Neuronal stem cell (in vitro differentiated cells): Measurements from ENCODE around the gene GIT2.
A peak's percentile ranks its signal among the peaks of the same experiment; 100 is the strongest.

ENCODE experiments used
- DNase-seq: peaks from one replicate; pipeline ENCODE4 v3.0.0-alpha.2; 2013; ENCODE audit warnings: low spot score
- H2AFZ ChIP-seq: one replicate; pipeline ENCODE4 v1.6.1; 2013; ENCODE audit warnings: mild to moderate bottlenecking, low read length, inconsistent platforms
- H2AK5ac ChIP-seq: 2 replicates; pipeline ENCODE4 v1.6.1; 2013; ENCODE audit warnings: low read depth, mild to moderate bottlenecking, inconsistent platforms, low read length, moderate library complexity, mixed read lengths
- H2BK120ac ChIP-seq: 2 replicates; pipeline ENCODE4 v1.6.1; 2013; ENCODE audit warnings: low read depth, mild to moderate bottlenecking, inconsistent platforms, low read length, moderate library complexity, mixed read lengths
- H2BK12ac ChIP-seq: one replicate; pipeline ENCODE4 v1.6.1; 2013; ENCODE audit warnings: low read length, inconsistent platforms
- H2BK15ac ChIP-seq: 2 replicates; pipeline ENCODE4 v1.6.1; 2013; ENCODE audit warnings: mild to moderate bottlenecking, low read length, inconsistent platforms, mixed read lengths
- H2BK5ac ChIP-seq: one replicate; pipeline ENCODE4 v1.6.1; 2013; ENCODE audit warnings: inconsistent platforms, mild to moderate bottlenecking, low read length, moderate library complexity
- H3K14ac ChIP-seq: one replicate; pipeline ENCODE4 v1.6.1; 2013; ENCODE audit warnings: low read length, inconsistent platforms
- H3K18ac ChIP-seq: 2 replicates; pipeline ENCODE4 v1.6.1; 2013; ENCODE audit warnings: low read length, inconsistent platforms
- H3K23ac ChIP-seq: 2 replicates; pipeline ENCODE4 v1.6.1; 2013; ENCODE audit warnings: low read depth, mild to moderate bottlenecking, mixed read lengths, low read length, inconsistent platforms; ENCODE audit not compliant: poor library complexity
- H3K27ac ChIP-seq: replicated peaks from 3 replicates; pipeline ENCODE4 v1.5.1; 2013; ENCODE audit warnings: low read length, inconsistent platforms
- H3K27me3 ChIP-seq, 3 experiments: 2 replicates each; pipeline ENCODE4 v1.6.1; 2013; ENCODE audit warnings: low read length in 3 of 3, mild to moderate bottlenecking in 2 of 3, inconsistent platforms in 1 of 3, low read depth in 1 of 3, mixed read lengths in 1 of 3, moderate library complexity in 1 of 3; ENCODE audit not compliant: control insufficient read depth in 3 of 3, insufficient read depth in 3 of 3
- H3K36me3 ChIP-seq, 2 donors: replicated peaks in 1 of 2; 2 replicates each; pipeline ENCODE4 v1.6.1; 2013; ENCODE audit warnings: low read length in 2 of 2; ENCODE audit not compliant: control insufficient read depth in 2 of 2, insufficient read depth in 2 of 2
- H3K4ac ChIP-seq: 2 replicates; pipeline ENCODE4 v1.6.1; 2013; ENCODE audit warnings: inconsistent platforms, mild to moderate bottlenecking, low read length, moderate library complexity
- H3K4me1 ChIP-seq, 2 donors: 1 replicate in 1 of 2; 2 replicates in 1 of 2; pipeline ENCODE4 v1.6.1; 2013; ENCODE audit warnings: low read length in 2 of 2, low read depth in 1 of 2; ENCODE audit not compliant: control insufficient read depth in 2 of 2, insufficient read depth in 1 of 2
- H3K4me2 ChIP-seq: one replicate; pipeline ENCODE4 v1.6.1; 2013; ENCODE audit warnings: mild to moderate bottlenecking, low read length, inconsistent platforms; ENCODE audit not compliant: insufficient read depth, poor library complexity, severe bottlenecking
- H3K4me3 ChIP-seq, 2 donors: 2 replicates each; pipeline ENCODE4 v1.5.1; 2013; ENCODE audit warnings: low read length in 2 of 2, mild to moderate bottlenecking in 2 of 2, inconsistent platforms in 1 of 2, moderate library complexity in 1 of 2
- H3K79me1 ChIP-seq: one replicate; pipeline ENCODE4 v1.6.1; 2013; ENCODE audit warnings: low read depth, mild to moderate bottlenecking, inconsistent platforms, low read length, moderate library complexity
- H3K9ac ChIP-seq: one replicate; pipeline ENCODE4 v1.6.1; 2013; ENCODE audit warnings: mild to moderate bottlenecking, low read depth, low read length, inconsistent platforms; ENCODE audit not compliant: poor library complexity
- H3K9me3 ChIP-seq, 2 donors: replicated peaks in 1 of 2; 2 replicates each; pipeline versions ENCODE3 to v1.6.1; 2013; ENCODE audit warnings: low read length in 2 of 2, mild to moderate bottlenecking in 2 of 2, inconsistent platforms in 1 of 2, low read depth in 1 of 2, mixed read lengths in 1 of 2, moderate library complexity in 1 of 2; ENCODE audit not compliant: control insufficient read depth in 2 of 2, insufficient read depth in 1 of 2
- H4K8ac ChIP-seq: one replicate; pipeline ENCODE4 v1.6.1; 2013; ENCODE audit warnings: low read depth, mild to moderate bottlenecking, inconsistent platforms, low read length, moderate library complexity
- H4K91ac ChIP-seq: one replicate; pipeline ENCODE4 v1.6.1; 2013; ENCODE audit warnings: low read length, low read depth, mild to moderate bottlenecking, inconsistent platforms; ENCODE audit not compliant: poor library complexity
- WGBS, 2 donors: extraction: QIAGEN DNeasy Blood & Tissue Kit; methylation state at CpG; one replicate each; pipeline ENCODE4 v1.1.7; 2013; ENCODE audit warnings: missing lambda C conversion rate in 2 of 2, mixed read lengths in 1 of 2; ENCODE audit not compliant: insufficient read length in 2 of 2, insufficient replicate concordance in 1 of 2; ENCODE audit errors: extremely low coverage in 2 of 2; 5-methylcytosine and 5-hydroxymethylcytosine counted together

Gene GIT2

DNA sequence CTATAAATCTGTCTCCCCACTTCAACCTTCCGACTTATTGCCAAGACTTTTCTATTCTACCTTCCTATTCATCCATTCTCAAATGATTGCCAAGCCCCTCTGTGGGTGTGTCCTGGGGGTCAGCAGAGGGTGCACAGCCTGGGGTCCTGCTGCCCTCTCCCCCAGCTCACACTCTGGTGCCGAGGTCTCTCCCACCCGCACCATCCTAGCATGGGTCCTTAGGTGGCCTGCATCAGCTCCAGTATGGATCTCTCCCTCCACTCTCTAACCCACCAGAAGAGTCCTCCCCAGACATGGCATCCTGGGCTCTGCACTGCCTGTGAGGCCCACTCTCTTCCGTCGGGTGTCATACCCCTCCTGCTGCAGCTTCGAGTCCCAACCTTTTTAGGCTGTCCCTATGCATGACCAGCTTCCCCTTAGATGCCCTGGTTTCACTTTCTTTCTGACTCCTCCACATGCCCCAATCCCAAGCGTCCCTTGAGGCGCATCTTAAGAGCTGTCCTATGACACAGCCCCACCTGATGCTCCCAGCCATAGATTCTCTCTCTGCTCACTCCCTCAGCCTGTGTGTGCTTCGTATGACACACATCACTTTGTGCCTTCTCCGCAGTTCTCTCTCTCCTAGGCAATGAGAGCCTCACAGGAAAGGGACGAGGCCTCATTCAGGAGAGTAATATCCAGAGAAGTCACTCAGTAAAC, 43.9 kb downstream of the GIT2 start:
- no peak overlapping the region for H2BK5ac ChIP-seq
- H3K18ac ChIP-seq, result peak overlapping the region; percentile 9
- H3K14ac ChIP-seq, result peak overlapping the region; percentile 10
- no peak overlapping the region for H3K4me3 ChIP-seq
- peaks cover 14 to 69% of the 10 kb centered on the region in 2 donors for H3K36me3 ChIP-seq
- H3K4me2 ChIP-seq, result no peak overlapping the region
- H4K91ac ChIP-seq, result no peak overlapping the region
- H2BK120ac ChIP-seq, result no peak overlapping the region
- no peaks in the 10 kb centered on the region for H3K27me3 ChIP-seq
- H3K4ac ChIP-seq, result no peak overlapping the region
- H2AK5ac ChIP-seq, result no peak overlapping the region
- WGBS, 2 donors, result no CpG with 5 or more reads among the region's 11 CpGs
- peaks cover 12 to 38% of the 10 kb centered on the region in 2 donors for H3K4me1 ChIP-seq
- no peaks in the 10 kb centered on the region for H3K9me3 ChIP-seq
- H2BK15ac ChIP-seq, result no peak overlapping the region
- H2BK12ac ChIP-seq, result no peak overlapping the region
- no peak overlapping the region for H3K23ac ChIP-seq
- H4K8ac ChIP-seq, result peak overlapping the region; percentile 72
- H3K27ac ChIP-seq, result no peak overlapping the region
- DNase-seq, result no peak
- H3K79me1 ChIP-seq, result no peaks in the 10 kb centered on the region
- H2AFZ ChIP-seq, result no peak overlapping the region
- H3K9ac ChIP-seq, result peak overlapping the region; percentile 14

DNA sequence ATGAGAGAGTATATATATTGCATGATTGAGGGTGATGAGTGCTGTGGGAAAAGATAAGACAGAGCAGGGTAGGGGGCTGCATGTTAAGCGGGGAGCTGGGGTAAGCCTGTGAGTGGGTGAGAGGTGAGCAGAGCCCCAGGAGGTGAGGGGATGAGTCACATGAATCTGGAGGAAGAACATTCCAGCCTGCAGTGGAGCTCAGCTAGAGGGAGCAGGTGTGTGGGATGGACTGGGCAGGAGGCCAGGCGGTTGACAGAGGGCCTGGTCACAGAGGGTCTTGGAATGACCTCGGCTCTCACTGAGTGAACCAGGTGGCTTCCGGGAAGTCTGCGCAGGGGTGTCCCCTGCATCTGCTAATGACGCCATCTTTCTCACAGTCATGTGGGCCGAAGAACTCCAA, 44.4 kb downstream of the GIT2 start:
- no peak overlapping the region for H4K91ac ChIP-seq
- no peak for DNase-seq

DNA sequence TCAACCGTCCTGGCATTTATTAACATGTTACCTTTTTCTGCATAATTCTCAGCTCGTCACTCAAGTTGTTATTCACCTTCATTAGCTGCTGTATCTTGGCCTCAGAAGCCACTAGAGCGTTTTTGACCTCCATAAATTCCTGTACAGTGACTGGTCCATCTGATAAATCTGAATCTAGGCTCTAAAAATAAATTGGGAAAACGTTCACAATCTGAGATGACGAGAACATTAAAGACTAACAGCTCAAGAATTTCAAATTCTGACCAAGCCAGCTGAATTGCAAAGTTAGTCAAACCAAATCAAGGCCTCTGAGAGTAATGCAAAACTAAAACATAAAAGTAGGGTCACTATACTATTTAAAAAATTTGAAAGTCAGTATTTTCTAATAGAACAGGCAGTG, 45.0 kb downstream of the GIT2 start:
- WGBS, 2 donors, result no CpG with 5 or more reads among the region's 5 CpGs
- H3K36me3 ChIP-seq, result peaks cover 13 to 64% of the 10 kb centered on the region in 2 donors

More for the DNA sequence above, 44.4 kb downstream of the GIT2 start:
- H3K14ac ChIP-seq, result no peak overlapping the region
- no peak overlapping the region for H2BK120ac ChIP-seq
- H3K4ac ChIP-seq, result no peak overlapping the region
- H3K9ac ChIP-seq, result peak overlapping the region; percentile 65
- peak overlapping the region; percentile 45 for H4K8ac ChIP-seq
- H2BK15ac ChIP-seq, result no peak overlapping the region
- H3K36me3 ChIP-seq, result peaks cover 14 to 69% of the 10 kb centered on the region in 2 donors
- H3K18ac ChIP-seq, result no peak overlapping the region
- H2AK5ac ChIP-seq, result no peak overlapping the region
- H3K79me1 ChIP-seq, result no peaks in the 10 kb centered on the region
- H2AFZ ChIP-seq, result no peak overlapping the region
- H2BK12ac ChIP-seq, result no peak overlapping the region
- no peak overlapping the region for H3K4me2 ChIP-seq
- H3K23ac ChIP-seq, result peak overlapping the region; percentile 40
- no peaks in the 10 kb centered on the region for H3K9me3 ChIP-seq
- H3K27ac ChIP-seq, result no peak overlapping the region
- WGBS, 2 donors, result no CpG with 5 or more reads among the region's 7 CpGs
- no peaks in the 10 kb centered on the region for H3K27me3 ChIP-seq
- peaks cover 15 to 43% of the 10 kb centered on the region in 2 donors for H3K4me1 ChIP-seq
- H2BK5ac ChIP-seq, result no peak overlapping the region
- no peak overlapping the region for H3K4me3 ChIP-seq

DNA sequence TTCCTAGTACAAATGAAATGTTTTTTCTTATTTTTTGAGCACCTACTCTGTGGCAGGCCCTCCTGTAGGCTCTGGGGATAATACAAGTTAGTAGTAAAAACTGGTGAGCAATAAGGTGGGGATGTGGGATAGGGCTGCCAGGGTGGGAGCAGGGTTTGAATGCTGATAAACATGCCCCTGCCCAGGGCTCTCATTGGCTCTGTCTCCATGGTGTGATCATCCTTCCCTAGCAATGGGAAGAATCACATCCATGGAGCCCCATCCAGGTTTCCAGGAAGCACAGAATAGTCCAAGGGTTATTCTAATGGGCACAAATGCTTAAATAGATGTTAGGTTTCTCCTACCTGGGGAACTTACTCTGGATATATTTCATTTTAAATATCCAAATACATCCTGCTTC, 45.5 kb downstream of the GIT2 start:
- no peak overlapping the region for H2BK12ac ChIP-seq
- H3K9me3 ChIP-seq, result no peaks in the 10 kb centered on the region
- H4K91ac ChIP-seq, result no peak overlapping the region
- no peak overlapping the region for H3K4me2 ChIP-seq
- no peak overlapping the region for H3K18ac ChIP-seq
- H2BK120ac ChIP-seq, result no peak overlapping the region
- H3K4me1 ChIP-seq, result peaks cover 18 to 51% of the 10 kb centered on the region in 2 donors
- no peak overlapping the region for H2BK5ac ChIP-seq
- no peak for DNase-seq
- peaks cover 11 to 62% of the 10 kb centered on the region in 2 donors for H3K36me3 ChIP-seq
- H3K27ac ChIP-seq, result no peak overlapping the region
- no peak overlapping the region for H3K4ac ChIP-seq
- no peaks in the 10 kb centered on the region for H3K27me3 ChIP-seq
- H3K4me3 ChIP-seq, result no peak overlapping the region
- no peak overlapping the region for H2AK5ac ChIP-seq
- H3K23ac ChIP-seq, result no peak overlapping the region
- no peaks in the 10 kb centered on the region for H3K79me1 ChIP-seq
- no peak overlapping the region for H3K9ac ChIP-seq
- H2AFZ ChIP-seq, result no peak overlapping the region
- H2BK15ac ChIP-seq, result no peak overlapping the region
- no peak overlapping the region for H3K14ac ChIP-seq
- no peak overlapping the region for H4K8ac ChIP-seq

More for the DNA sequence above, 45.0 kb downstream of the GIT2 start:
- no peak overlapping the region for H3K4me3 ChIP-seq
- no peak overlapping the region for H4K8ac ChIP-seq
- DNase-seq, result no peak
- no peak overlapping the region for H3K23ac ChIP-seq
- no peak overlapping the region for H2AK5ac ChIP-seq
- H3K79me1 ChIP-seq, result no peaks in the 10 kb centered on the region
- H3K4me1 ChIP-seq, result peaks cover 18 to 49% of the 10 kb centered on the region in 2 donors
- no peak overlapping the region for H2BK12ac ChIP-seq
- no peak overlapping the region for H3K9ac ChIP-seq
- no peaks in the 10 kb centered on the region for H3K27me3 ChIP-seq
- H3K14ac ChIP-seq, result no peak overlapping the region
- H2BK120ac ChIP-seq, result no peak overlapping the region
- no peak overlapping the region for H3K18ac ChIP-seq
- H3K27ac ChIP-seq, result no peak overlapping the region
- no peak overlapping the region for H2BK15ac ChIP-seq
- H3K9me3 ChIP-seq, result no peaks in the 10 kb centered on the region
- H3K4ac ChIP-seq, result no peak overlapping the region
- no peak overlapping the region for H2AFZ ChIP-seq
- no peak overlapping the region for H3K4me2 ChIP-seq
- no peak overlapping the region for H2BK5ac ChIP-seq
- H4K91ac ChIP-seq, result no peak overlapping the region
